CD4-positive, alpha-beta T cell treated with Interleukin-10 for 1 hour (primary cell): Measurements from ENCODE around the gene TCEA2.

Experiments used
- DNase-seq: peaks from one replicate; pipeline ENCODE4 v3.0.0-alpha.2; 2020

The TCEA2 gene

DNA sequence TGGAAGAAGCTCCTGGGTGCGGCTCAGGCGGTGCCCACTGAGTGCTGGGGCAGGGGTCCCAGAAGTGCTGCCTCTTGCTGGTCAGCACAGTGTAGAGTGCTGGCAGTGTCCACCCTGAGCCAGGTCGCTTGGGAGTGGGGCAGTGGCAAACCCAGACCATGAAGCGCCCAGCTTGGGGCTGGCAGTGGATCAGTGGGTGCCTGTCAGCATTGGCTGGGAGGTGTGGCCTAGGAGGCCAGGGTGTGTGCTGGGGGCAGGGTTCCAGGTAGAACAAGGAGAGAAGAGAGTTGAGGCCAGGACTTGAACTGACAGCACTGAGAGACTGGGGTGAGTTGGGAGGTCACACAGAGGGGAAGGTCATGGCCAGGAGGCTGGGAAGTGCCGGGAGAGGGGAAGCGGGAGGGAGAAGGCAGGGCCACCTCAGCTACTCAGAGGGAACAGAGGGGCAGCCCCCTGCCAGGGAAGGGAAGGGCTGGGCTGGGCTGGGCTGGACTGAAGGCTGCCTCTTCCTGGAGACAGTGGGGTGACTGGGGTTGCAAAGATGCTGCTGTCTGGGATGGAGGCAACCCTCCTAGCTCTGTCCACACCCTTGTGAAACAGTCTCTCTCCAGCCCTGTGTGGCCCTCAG is 4.1 kb downstream of the TCEA2 start:
- no peak for DNase-seq

DNA sequence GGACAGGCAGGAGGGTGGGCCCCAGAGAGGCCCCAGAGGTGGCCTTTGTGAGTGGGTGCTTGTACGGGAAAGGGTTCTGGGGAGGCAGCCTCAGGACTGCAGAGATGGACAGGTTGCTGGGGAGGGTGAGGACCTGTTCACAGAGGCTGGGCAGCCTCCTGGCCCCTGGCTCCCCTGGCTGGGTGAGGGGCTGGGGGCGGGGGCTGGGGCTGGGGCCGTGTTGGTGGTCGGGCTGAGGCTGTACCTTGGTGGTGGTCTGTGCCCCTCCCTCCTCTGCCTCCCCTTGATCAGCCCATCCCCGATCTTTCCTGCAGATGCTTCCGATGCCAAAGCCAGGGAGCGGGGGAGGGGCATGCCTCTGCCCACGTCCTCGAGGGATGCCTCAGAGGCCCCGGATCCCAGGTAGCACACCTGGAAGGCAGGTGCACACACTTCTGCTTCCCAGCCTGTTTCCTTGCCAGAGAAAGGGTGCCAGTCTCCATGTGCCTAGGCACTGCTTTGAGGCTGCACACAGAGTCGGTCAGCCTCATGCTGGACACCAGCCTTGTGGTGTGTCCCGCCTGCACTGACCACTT is 4.8 kb downstream of the TCEA2 start:
- DNase-seq = no peak

DNA sequence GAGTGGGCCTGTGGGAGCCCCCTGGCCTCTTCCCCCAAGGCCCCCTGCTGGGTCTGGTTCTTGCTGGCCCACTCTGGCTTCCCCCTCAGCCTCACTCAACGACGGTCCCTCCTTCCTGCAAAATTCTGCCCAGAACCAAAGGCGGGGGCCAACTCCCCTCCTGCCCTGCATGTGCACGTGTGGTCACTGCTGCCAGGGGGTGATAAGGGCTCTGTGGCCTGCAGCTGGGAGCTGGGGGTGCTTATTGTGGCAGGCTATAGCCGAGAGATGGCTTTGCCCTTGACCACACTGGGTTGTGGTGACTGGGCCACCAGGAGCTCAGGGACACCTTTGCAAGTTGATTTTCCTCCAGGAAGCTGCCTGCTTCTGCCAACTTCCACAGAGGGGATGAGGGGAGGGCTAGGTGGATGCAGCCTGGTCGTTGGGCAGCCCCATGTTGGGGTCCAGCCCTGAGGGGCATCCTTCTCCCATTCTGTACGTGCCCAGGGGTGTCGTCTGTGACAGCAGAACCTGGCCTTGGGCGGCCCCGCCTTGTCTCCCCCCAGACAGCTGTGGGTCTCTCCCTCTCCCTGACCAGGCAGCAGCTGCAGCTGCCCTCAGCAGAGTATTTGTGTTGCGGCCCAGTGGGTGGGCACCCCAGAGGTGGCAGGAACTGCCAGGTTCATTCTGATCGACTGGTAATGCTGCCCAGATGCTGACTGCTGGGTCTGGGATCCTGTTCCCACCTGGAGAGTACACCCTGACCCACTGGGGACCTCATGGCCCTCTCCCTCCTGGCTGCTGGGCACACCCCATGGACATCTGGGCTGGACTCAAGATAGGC is 5.6 kb downstream of the TCEA2 start:
- DNase-seq = no peak

DNA sequence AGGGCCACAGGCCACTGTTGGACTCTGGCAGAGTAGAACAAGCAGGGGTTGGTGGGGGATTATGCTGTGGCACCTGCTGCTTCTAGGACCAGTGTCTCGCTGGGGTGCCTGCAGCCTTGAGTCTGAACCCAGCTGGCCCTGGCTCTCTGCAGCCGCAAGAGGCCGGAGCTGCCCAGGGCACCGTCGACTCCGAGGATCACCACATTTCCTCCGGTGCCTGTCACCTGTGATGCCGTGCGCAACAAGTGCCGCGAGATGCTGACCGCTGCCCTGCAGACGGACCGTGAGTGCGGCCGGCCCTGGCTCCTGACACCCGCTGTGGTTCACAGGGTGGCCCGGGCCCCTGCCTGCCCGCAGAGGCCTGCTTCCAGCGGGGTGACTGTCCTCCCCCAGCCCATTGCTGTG is 6.2 kb downstream of the TCEA2 start:
- DNase-seq = no peak

DNA sequence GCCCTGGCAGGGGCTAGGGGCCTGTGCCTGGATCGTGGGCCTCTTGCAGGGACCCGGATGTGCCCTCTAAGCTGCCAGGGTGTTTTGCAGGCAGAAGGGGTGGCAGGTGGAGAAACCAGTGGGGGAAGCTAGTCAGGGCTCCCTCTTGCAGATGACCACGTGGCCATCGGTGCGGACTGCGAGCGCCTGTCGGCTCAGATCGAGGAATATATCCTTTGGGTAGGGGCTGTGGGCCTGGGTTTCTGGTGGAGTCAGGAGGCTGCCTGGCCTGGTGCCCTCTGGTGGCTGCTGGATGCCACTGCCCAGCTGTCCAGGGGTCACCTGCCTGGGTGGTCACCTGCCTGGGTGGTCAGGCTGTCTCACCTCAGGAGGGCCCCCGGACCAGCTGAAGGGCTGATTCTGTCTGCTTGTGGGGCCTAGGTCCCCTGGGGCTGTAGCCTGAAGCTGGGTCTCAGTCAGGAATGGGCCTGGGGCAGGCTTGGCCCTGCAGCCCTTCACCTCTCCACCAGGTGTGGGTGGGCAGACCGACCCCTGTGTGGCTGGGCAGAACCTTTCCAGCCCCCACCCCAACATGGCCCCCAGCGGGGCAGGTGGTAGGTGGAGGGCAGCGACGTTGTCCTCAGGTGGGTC is 6.7 kb downstream of the TCEA2 start:
- no peak for DNase-seq

DNA sequence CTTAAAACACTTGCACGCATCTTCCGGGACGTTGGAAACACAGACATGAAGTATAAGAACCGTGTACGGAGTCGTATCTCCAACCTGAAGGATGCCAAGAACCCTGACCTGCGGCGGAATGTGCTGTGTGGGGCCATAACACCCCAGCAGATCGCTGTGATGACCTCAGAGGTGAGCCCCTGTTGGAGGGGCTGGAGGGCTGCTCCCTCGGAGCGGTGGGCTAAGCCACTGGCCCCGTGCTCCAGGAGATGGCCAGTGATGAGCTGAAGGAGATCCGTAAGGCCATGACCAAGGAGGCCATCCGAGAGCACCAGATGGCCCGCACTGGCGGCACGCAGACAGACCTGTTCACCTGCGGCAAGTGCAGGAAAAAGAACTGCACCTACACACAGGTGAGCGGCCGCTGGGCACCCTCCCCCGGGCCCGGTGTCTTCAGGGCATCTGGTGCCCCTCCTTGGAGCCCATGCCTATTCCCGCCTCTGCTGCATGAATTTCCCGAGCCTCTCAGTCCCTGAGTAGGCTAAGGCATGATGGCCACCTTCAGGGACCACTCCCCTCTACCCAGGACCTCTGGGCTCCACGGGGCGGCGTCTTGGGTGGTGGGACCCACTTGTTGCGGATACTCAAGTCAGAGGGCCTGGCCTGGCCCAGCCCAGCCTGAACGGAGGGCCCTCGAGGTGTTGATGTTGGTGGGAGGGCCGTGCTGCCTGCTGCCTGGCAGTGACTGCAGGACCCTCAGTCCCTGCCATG is 7.4 kb downstream of the TCEA2 start:
- DNase-seq = no peak

DNA sequence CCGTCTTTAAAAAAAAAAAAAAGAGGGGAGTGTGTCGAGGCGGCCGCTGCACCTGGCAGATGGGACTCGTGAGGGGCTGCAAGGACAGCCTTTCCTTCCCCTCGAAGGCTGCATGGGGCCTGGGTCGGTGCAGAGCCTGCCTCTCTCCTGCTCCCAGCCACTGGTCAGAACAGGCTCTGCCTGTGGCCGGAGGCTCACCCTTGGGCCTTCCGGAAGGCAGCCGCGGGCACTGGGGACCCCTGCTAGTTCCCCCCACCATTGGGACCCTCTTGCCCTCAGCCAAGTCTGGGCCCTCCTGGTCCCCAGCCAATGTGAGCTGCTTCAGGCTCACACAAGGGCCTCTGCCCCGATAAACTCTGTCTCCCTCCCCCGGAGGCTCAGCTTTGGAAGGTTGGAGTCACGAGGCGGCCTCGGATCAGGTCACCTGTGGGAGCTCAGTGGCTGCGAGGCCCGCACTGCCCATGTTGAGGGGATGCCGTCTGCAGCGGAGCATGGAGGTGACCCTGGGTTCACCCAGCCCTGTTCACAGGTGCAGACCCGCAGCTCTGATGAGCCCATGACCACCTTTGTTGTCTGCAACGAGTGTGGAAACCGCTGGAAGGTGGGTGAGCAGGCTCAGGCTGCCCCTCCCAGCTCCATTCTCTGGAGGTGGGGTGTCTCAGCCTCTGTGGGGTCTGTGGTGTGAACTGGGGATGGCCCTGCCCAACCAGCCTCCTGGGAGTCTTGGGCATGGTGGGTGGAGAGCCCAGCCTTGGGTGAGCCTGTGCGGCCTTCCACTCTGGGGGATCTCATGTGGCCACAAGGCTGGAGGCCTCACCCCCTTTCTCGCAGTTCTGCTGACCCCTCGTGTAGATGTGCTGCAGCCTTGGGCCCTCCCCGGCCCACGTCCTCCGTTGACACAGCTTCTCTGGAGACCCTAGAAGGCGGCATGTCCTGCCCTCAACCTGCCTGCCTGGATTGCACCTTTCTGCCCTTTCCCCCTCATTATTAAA is 8.6 kb downstream of the TCEA2 start:
- no peak for DNase-seq

DNA sequence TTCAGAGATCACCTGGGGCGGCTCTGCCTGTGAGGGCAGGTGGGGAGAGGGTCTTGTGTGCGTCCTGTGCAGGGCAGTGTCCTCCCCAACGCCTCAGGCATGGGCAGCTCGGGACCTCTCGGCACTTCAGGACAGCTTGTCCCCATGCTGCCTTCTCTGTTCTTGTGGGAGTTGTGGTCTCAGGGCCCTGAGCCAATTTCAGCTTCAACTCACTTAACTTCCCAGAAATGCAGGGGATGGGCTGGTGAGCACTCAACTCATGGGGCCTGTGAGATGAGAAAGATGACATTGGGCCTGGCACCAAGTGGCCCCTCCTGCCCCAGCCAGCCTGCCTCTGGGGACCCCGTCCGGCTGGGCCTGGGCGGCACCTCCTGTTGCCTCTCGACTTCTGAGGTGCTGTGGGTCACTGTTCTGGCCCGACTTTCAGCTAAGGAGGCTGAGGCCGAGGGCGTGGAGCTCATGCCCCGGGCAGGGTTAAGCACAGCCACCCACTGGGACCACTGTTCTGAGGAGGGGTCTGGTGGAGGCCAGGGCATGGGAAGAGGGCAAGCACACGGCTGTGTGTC is 9.6 kb downstream of the TCEA2 start:
- DNase-seq = no peak

DNA sequence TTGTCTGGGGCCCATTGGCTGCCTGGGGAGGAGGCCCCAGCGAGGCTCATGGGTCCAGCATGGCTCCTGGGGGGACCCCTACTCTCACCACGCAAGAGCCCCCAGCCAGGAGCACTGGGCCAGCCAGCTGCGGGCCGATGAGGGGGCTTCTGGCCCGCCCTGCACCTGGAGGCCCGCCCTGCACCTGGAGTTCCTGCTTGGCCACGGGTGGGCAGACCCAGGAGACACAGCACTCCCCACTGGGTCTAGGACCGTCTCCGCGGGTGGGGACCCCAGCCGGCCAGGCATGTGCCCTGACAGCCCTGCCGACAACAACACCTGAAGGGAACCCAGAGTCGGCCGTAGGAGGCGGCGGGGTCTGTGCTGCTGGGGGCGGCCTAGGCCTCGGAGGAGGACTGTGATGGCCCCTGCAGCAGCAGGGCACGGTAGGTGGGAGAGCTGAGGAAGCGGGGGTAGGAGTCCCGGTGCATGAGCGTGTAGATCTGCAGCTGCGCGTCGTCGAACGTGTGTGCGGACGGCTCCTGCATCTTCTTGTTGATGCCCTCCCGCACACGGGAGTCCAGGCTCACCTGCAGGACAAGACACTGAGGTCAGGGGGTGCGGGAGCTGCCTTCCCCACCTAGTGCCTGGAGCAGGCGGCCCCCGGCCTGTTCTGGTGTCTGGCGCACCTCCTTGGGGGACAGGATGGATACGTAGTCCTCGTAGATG is 10.6 kb downstream of the TCEA2 start:
- DNase-seq = no peak

DNA sequence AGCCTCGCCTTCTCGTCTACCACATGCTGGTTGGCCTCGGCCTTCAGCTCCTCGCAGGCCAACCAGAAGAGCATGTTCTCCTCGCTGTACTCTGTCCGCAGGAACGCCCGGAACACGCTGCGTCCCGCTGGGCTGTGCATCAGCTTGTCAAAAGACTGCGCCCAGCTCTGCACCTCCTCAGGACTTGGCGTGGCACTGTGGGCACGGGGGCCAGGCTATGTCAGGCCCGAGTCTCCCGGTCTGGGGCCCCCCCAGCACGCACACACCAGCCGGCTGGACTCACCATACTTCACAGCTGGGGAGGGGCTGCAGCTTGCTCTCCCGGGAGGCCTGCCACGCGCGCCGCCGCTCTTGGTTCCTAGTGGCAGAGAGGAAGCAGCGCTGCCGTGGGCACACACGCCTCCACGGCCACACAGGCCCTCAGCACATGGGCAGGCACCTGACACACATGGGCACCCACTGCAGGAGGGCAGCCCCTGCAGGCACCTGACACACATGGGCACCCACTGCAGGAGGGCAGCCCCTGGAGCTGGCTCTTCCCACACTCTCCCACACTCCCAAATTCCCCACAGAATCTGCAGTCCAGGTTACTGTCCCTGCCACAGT is 11.3 kb downstream of the TCEA2 start:
- no peak for DNase-seq

DNA sequence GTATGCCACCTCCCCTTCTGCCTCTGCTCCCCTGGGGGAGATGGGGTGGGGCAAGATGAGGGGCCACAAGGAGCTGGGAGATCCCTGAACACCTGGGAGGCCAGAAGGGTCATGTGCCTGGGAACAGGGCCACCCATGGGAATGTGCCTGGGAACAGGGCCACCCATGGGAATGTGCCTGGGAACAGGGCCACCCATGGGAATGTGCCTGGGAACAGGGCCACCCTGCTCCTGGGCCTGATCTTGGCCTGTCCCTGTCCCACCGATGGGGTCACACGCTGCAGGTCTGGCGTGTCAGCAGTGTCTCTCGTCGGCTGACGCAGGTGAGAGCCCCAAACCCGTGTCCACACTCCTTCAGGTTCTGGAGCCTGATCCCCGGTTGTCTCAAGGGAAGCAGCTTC is 12.0 kb downstream of the TCEA2 start:
- DNase-seq = no peak

DNA sequence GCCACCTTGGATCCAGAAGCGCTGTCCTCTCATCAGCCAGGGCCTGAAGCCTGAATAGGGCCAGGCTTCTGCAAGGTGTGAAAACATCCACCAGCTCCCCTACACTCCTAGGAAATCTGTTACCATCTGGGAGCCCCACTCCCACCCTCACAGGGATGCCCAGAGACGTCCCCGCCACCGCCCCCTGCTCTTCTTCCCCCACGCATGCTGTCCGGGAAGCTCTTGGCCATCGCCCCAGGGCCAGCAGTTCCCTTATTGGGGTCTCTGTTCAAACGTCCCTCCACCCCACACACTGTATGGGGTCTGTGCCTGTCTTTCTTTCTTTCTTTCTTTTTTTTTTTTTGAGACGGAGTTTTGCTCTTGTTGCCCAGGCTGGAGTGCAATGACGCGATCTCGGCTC is 12.6 kb downstream of the TCEA2 start:
- no peak for DNase-seq

DNA sequence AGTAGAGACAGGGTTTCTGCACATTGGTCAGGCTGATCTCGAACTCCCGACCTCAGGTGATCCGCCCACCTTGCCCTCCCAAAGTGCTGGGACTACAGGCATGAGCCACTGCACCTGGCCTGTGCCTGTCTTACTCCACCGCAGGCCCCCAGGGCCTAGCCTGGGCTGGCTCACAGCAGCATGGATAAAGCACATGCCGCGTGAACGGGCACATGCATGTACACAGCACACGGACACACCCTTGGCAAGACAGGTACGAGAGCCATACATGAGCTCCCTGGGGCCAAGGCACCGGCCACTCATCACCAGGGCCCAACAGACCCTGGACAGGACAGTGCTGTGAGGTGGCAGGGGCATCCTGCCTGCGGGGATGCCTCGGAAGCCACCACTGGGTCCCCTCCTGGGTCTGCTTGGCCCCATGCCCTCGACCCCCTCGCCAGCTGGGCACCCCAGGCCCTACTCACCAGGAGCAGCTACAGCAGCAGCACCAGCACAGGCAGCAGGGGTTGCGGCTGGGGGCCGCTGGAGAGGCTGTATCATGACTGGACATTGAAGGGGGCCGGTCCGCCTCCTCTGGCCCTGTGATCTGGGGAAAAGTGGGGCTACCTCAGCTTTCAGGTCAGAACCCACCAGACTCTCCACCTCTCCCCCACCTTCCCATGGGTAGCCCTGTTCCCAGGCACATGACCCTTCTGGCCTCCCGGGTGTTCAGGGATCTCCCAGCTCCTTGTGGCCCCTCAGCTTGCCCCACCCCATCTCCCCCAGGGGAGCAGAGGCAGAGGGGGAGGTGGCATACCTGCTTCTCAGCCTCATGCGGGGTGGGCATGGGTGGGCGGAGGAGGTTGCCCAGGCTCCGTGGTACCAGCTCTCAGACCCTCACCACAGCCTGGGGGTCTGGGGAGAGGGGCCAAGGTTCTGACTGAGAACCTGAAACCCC is 13.3 kb downstream of the TCEA2 start:
- DNase-seq = no peak

DNA sequence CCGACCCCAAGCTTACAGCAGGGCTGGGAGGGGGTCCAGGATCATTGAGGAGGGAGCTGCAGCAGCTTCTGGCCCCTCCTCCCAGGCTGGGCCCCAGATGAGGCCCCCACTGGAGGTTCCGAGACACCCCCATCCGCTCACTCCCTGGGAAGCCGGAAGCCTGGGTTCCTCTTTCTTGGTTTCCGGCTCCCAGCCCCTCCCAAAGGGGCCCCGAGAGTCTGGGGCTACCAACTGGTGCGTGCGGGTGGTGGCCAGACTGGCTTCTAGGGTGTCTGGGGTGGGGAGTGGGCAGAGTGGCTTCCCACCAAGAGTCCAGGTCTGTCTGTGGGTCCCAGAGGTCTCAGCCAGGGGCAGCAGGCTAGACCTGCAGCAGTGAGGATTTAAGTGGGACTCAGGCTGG is 14.1 kb downstream of the TCEA2 start:
- DNase-seq = peak; percentile 39

DNA sequence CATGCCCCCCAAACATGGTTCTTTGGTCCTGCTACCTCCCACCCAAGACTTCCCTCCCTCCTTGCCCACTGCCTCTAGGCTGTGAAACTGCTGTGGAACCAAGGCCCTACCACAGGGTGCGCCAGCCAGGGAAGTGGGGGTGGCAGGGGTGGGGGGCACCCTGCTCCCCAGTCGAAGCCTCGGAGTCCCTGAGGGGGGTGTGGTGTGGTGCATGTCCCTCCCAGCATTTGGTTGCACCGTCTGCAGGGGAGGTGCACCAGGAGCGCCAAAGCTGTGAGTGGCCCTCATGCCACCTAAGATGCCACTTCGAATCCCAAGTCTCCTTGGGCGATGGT is 14.5 kb downstream of the TCEA2 start:
- DNase-seq = no peak

DNA sequence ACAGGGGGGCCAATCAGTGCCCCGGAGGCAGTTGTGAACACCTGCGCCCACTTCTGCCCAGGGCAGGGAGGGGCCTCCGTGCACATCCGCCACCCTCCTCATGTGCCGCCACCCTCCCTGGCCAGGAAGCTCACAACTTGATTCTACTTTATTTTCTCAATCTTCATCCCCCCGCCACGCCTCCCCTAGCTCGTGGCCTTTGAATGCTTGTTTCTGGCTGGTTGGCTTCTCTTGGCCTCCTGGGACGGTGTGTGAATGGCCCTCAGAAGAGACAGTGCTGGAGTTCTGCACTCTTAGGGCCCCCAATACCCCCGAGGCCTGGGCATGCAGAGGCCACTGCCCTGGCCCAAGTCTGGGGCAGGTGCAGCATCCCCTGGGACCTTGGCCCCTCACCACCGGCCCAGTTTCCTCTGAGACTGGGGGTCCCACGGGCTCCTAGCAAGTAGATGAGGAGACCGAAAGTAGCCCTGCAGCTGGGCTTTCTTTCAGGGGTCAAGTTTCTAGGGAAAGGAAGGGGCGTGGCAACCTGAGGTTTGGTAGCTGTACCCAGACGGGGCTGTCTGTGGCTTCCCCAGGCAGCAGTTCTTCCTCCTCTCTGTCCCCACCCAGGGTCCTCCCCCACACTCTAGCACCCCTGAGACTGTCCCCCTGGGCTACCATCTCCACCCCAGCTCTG is 15.0 kb downstream of the TCEA2 start:
- DNase-seq = peak; percentile 63

DNA sequence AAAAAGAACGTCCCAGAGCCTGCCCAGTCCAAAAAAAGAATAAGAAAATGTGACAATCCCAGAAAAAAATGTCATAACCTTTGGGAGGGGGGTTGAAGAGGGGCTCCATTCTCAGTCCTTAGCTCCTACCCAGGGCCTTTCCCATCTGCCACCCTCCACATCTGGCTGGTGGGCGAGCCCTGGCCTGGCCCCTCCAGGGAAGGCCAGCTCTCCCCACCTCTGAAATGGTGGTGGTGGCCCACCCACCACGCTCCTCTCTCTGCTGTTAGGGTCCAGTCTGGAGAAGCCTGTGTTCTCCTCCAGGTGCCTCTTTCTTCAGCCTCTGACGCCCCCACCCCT is 15.9 kb downstream of the TCEA2 start:
- DNase-seq = no peak

DNA sequence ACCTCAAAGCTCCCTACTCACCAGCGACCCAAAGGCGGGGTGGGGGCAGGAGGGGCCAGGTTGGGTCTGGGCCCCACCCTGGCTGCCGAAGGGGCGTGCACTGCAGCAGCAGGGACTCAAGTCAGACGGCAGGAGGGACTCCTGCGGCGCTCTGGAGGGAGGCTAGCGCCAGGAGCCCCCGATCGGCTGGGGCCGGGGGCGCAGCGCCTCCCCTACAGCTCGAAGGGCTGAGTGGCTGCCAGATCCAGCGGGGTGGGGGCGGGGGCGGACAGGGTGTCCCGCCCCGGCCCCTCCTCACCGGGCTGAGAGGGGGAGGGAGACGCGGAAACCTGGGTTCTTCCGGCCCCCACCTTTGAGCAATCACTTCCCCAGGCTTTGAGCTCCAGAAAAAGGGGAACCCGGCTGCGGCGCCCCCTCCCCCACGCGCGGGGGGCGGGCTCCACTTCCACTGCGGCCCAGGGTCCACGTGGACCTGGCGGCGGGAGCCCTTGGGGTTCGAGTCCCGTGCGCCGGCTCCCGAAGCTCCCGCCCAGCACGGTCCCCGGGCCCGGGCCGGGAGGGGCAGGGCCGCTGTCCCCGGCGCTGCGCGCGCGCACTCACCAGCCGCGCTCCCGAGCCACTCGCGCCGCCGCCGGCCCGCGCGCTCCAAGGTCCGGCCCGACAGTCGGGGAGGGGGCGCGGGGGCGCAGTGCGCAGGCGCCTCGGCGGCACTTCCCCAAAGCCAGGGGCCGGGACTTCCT is 16.4 kb downstream of the TCEA2 start, which contains the start of gene RGS19:
Gene RGS19 (minus strand): TSS at position 246 of the 740 bp plus-strand sequence. CDS start 2,632 bp downstream, outside the sequence.
- peak; percentile 75 for DNase-seq
